Hematopoietic multipotent progenitor cell (in vitro differentiated cells): ENCODE data around the gene KRTAP12-4. TPM values are rescaled to one million over a fixed set of nuclear protein-coding genes. Genes with fewer than 3 reads are reported as not detected.
"Not testable (repeated sequence)": the region's sequence is repeated elsewhere in the genome, so short reads cannot be mapped to it uniquely, and the experiment has no call there.

Experiments
- DNase-seq, 3 donors: peaks; one replicate each; pipeline ENCODE4 v3.0.0-alpha.2; 2011 to 2015; ENCODE audit warnings: low read depth in 2 of 3, low spot score in 2 of 3
- total RNA-seq: library from RNA; depleted of rRNA; stranded (reverse); fragments of >200 nt; gene quantifications from one replicate; pipeline ENCODE4 v1.2.3, GENCODE V29; 2012

The KRTAP12-4 gene, protein sequence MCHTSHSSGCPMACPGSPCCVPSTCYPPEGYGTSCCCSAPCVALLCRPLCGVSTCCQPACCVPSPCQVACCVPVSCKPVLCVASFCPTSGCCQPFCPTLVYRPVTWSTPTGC
- not detected for total RNA-seq

GRCh38 chr21:44654576-44655175 is at the start of gene KRTAP12-4:
KRTAP12-4 (minus strand) TSS chr21:44654659; CDS start chr21:44654614, 45 bp downstream.
- DNase-seq, result peak in 1 of 3 donors; percentile 37

GRCh38 chr21:44703731-44704635 is 49.5 kb upstream of the KRTAP12-4 start:
- no peak for DNase-seq

- no peak for DNase-seq
Measured at GRCh38 chr21:44702973-44703730, 48.7 kb upstream of the KRTAP12-4 start.

DNA sequence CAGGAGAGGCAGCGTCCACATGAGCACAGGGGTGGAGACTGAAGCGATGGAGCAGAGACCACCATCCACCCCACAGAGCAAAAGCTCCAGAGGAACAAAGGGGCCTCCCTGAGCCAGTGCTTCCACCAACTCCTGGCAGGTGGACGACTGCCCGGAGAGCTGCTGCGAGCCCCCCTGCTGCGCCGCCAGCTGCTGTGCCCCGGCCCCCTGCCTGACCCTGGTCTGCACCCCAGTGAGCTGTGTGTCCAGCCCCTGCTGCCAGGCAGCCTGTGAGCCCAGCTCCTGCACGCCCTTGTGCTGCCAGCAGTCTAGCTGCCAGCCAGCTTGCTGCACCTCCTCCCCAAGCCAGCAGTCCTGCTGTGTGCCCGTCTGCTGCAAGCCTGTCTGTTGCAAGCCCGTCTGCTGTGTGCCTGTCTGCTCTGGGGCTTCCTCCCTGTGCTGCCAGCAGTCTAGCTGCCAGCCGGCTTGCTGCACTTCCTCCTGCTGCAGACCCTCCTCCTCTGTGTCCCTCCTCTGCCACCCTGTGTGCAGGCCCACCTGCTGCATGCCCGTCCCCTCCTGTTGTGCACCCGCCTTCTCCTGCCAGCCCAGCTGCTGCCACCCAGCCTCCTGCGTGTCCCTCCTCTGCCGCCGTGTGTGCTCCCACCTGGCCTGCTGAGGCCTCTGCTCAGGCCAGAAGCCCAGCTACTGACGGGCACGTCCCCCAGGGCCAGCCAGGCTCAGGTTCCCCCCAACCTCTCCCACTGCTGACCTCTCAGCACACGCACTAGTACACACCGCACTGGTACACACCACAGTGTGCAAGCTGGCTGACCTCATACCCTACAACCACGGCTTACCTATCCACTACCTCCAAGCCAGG is 47.9 kb upstream of the KRTAP12-4 start:
- DNase-seq, result no peak

GRCh38 chr21:44701541-44701940 is 47.1 kb upstream of the KRTAP12-4 start:
- DNase-seq, result no peak

DNA sequence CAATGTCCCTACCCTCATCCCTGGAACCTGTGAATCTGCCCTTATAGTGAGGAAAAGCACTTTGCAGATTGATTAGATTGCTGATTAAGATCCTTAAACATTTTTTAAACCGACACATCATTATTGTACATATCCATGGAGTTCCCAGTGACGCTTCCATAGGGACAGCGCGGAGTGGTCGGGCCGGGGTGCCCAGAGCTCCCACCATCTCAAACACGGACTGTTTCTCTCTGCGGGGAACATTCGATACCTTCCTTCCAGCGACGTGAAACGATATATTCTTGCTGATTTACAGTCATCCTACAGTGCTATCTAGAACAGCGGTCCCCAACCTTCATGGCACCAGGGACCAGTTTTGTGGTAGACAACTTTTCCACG is 46.6 kb upstream of the KRTAP12-4 start:
- DNase-seq, result no peak

- no peak for DNase-seq
Measured at GRCh38 chr21:44700101-44701022, 45.9 kb upstream of the KRTAP12-4 start.

GRCh38 chr21:44699502-44700001 is 45.1 kb upstream of the KRTAP12-4 start:
- no peak for DNase-seq

DNA sequence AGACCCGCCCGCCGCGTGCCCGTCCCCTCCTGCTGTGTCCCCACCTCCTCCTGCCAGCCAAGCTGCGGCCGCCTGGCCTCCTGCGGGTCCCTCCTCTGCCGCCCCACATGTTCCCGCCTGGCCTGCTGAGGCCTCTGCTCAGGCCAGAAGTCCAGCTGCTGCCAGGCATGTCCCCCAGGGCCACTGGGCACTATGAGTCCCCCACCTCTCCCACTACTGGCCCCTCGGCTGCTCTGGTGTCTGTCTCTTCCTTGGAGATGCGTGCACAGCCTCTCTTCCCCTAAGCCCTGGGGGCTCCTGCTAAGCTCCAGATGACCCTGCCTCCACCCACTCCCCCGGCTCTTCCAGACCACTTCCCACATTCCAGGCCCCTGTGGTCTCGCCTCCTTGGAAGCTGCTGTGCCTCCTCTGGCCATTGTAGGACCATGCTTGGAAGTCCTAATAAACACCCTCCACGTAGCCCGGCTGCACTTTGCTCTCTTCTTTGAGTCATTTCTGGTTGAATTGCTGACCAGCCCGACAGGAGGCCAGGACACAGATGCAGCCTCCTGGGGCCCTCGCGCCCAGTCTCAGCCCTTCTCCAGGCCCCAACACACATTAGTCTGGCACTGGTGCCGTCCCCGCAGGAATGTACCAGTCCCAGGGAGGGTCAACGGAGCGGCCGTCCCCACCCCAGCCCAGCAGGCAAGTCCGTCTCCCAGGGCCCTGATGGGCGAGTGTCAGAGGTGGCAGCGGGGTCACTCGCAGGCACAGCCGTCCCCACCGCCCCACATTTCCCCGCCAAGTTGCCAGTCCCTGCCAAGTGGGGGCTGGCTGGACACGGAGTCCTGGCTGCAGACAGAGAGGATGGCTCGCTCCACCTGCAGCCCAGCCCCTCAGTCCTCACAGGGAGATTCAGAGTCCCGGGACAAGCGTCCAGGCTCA is 43.6 kb upstream of the KRTAP12-4 start:
- no peak for DNase-seq

DNA sequence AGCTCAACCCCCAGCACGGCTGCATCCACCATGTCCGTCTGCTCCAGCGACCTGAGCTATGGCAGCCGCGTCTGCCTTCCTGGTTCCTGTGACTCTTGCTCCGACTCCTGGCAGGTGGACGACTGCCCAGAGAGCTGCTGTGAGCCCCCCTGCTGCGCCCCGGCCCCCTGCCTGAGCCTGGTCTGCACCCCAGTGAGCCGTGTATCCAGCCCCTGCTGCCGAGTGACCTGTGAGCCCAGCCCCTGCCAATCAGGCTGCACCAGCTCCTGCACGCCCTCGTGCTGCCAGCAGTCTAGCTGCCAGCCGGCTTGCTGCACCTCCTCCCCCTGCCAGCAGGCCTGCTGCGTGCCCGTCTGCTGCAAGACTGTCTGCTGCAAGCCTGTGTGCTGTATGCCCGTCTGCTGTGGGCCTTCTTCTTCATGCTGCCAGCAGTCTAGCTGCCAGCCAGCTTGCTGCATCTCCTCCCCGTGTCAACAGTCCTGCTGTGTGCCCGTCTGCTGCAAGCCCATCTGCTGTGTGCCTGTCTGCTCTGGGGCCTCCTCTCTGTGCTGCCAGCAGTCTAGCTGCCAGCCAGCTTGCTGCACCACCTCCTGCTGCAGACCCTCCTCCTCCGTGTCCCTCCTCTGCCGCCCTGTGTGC is 42.8 kb upstream of the KRTAP12-4 start, which contains the start of gene KRTAP10-12:
KRTAP10-12 (plus strand) TSS at position 1 of the 639 bp plus-strand sequence; CDS start at position 31, 30 bp downstream.
- not testable (repeated sequence) for DNase-seq

DNA sequence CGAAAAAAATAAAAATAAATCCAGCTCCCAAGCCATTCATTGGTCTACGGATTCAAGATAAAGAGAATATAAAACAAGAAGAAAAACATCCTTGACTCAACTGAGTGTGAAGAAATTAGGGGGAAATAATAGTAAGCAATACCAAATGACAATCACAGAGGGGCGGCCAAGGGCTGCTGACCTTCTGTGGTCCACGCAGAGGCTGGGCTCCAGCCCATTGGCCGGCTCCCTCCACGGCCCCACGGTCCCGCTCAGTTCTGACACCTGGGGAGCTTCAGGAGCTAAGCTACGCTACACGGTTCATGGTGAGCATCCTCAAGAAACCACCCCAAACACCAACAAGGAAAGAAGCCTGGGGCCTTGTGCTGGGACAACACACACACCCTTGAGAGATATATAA is 42.1 kb upstream of the KRTAP12-4 start:
- no peak for DNase-seq

DNA sequence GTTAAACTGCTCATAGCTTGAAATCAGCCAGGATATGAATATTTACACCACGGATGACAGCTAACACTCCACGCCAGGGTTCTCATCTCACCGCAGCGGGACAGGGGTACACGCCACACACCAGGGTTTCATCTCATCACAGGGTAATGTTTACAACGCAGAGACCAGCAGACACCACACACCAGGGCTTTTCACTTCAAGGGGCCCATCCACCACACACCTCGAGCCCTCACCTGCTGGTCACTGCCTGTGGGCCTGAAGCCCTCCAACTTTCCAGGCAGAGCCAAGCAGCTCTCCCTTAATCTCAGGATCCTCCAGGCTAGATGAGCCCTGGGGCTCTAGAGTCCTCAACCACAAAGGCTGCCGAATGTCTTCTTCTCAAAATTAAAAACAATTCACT is 41.2 kb upstream of the KRTAP12-4 start:
- DNase-seq, result no peak

DNA sequence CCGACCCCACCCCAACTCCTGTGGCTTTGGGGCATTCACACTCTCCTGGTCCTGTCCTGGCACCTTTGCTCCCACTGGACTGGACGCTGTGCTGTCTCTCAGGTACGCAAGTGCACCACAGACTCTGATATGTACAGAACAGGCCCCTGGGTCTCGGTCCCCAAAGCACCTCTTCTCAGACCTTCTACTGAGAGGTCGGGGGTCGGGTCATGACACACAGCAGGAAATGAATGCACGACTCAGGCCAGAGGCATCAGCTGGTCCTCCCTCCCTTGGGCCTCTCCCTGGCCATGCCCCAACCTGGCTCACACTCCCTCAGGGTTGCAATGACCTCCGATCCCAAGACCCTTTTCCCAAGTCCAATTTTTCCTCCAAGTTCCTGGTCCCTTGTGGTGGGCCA is 40.7 kb upstream of the KRTAP12-4 start:
- no peak for DNase-seq

DNA sequence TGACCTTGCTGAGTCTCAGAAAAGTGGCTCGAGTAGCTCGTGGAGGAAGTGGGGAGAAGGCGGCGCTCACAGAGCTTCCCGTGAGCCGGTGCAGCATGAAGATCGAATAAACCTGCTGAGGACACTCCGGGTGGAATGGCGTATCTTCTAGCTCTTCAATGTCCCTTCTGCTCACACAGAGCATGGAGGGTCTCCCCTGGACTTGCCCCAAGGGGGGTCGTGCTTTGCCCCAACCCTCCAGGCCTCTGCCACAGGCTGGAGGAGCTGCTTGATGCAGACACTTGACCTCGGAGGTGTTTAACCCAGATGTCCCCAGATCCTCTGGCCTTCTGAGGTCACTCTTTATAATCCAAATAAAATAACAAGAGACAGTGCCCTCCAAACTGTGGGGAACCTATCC is 40.3 kb upstream of the KRTAP12-4 start:
- DNase-seq, result no peak

- no peak for DNase-seq
Measured at GRCh38 chr21:44692798-44693512, 38.5 kb upstream of the KRTAP12-4 start.

DNA sequence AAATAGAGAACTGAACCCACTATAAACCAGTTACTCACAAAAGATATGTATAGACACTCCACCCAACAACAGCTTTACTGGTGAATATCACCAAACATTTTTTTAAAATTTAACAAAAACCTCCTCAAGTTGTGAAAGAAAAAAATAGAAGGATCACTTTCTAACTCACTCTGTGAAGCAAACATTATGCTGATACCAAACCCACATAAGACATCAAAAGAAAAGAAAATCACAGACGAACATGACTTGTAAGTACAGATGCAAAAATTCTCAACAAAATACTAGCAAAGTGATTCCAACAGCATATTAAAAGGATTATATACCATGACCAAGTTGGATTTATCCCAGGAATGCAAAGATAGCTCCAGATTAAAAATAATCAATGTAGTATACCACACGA is 37.2 kb upstream of the KRTAP12-4 start:
- DNase-seq, result no peak

DNA sequence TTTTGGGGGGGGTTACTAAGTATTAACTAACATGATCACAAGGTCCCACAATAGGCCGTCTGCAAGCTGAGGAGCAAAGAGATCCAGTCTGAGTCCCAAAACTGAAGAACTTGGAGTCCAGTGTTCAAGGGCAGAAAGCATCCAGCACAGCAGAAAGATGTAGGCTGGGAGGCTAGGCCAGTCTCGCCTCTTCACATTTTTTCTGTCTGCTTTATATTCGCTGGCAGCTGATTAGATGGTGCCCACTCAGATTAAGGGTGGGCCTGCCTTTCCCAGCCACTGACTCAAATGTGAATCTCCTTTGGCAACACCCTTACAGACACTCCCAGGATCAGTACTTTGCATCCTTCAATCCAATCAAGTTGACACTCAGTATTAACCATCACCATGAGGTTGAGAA is 35.3 kb upstream of the KRTAP12-4 start:
- not testable (repeated sequence) for DNase-seq
